OCI-LY3 (cell line): ENCODE measurements around the gene GPR27.

ENCODE experiments used
- H2AFZ ChIP-seq: fragments of 200-600, 300-600 bp; shearing (Covaris generic); 2 replicates; pipeline ENCODE4 v1.6.0; 2014; ENCODE audit warnings: antibody characterized with exemption, low read depth, low read length
- H3K27ac ChIP-seq: fragments of 200-600, 300-600 bp; sonication (generic); 2 replicates; pipeline ENCODE4 v1.5.1; 2014; ENCODE audit warnings: mild to moderate bottlenecking, low read length, moderate library complexity, mixed read lengths
- H3K27me3 ChIP-seq: fragments of 200-600, 300-600 bp; sonication (generic); 2 replicates; pipeline ENCODE4 v1.6.1; 2014; ENCODE audit warnings: low read depth, low read length, mixed read lengths
- H3K36me3 ChIP-seq: fragments of 200-600, 300-600 bp; sonication (generic); replicated peaks from 2 replicates; pipeline ENCODE3; 2014; ENCODE audit warnings: low read depth, low read length, mixed read lengths
- H3K4me1 ChIP-seq: fragments of 300-600, 200-600 bp; sonication (generic); 2 replicates; pipeline ENCODE4 v1.6.1; 2014; ENCODE audit warnings: low read length, mixed read lengths
- H3K4me2 ChIP-seq: fragments of 200-600, 300-600 bp; sonication (generic); 2 replicates; pipeline ENCODE4 v1.6.1; 2014; ENCODE audit warnings: low read length, mixed read lengths
- H3K4me3 ChIP-seq: fragments of 300-600, 200-600 bp; sonication (generic); 2 replicates; pipeline ENCODE4 v1.5.1; 2014; ENCODE audit warnings: antibody characterized with exemption, mild to moderate bottlenecking, low read length, moderate library complexity
- H3K79me2 ChIP-seq: fragments of 300-600, 200-600 bp; shearing (Covaris generic); 2 replicates; pipeline ENCODE4 v1.6.1; 2014; ENCODE audit warnings: mild to moderate bottlenecking, low read length, mixed read lengths
- H3K9ac ChIP-seq: fragments of 300-600, 200-600 bp; shearing (Covaris generic); 2 replicates; pipeline ENCODE4 v1.6.0; 2014; ENCODE audit warnings: mild to moderate bottlenecking, low read length, moderate library complexity
- H3K9me3 ChIP-seq: fragments of 200-600, 300-600 bp; shearing (Covaris generic); 2 replicates; pipeline ENCODE4 v1.6.1; 2014; ENCODE audit warnings: low read length, mixed read lengths; ENCODE audit not compliant: insufficient read depth
- H4K20me1 ChIP-seq: fragments of 200-600, 300-600 bp; sonication (generic); 2 replicates; pipeline ENCODE4 v1.6.1; 2016; ENCODE audit warnings: low read length, mixed read lengths; ENCODE audit not compliant: insufficient read depth
- EZH2phosphoT487 ChIP-seq: fragments of 200-600 bp; shearing (Covaris generic); IDR thresholded peaks from 2 replicates; pipeline ENCODE4 v1.6.1; 2018; ENCODE audit warnings: antibody characterized with exemption, mixed run types, low read depth
- TF ChIP-seq, protein P1 (sequence below): fragments of 200-600, 300-600 bp; sonication (generic); IDR thresholded peaks from 2 replicates; pipeline ENCODE4 v1.5.1; 2014; ENCODE audit warnings: antibody characterized with exemption, low read length, low read depth

Gene GPR27, protein sequence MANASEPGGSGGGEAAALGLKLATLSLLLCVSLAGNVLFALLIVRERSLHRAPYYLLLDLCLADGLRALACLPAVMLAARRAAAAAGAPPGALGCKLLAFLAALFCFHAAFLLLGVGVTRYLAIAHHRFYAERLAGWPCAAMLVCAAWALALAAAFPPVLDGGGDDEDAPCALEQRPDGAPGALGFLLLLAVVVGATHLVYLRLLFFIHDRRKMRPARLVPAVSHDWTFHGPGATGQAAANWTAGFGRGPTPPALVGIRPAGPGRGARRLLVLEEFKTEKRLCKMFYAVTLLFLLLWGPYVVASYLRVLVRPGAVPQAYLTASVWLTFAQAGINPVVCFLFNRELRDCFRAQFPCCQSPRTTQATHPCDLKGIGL

DNA sequence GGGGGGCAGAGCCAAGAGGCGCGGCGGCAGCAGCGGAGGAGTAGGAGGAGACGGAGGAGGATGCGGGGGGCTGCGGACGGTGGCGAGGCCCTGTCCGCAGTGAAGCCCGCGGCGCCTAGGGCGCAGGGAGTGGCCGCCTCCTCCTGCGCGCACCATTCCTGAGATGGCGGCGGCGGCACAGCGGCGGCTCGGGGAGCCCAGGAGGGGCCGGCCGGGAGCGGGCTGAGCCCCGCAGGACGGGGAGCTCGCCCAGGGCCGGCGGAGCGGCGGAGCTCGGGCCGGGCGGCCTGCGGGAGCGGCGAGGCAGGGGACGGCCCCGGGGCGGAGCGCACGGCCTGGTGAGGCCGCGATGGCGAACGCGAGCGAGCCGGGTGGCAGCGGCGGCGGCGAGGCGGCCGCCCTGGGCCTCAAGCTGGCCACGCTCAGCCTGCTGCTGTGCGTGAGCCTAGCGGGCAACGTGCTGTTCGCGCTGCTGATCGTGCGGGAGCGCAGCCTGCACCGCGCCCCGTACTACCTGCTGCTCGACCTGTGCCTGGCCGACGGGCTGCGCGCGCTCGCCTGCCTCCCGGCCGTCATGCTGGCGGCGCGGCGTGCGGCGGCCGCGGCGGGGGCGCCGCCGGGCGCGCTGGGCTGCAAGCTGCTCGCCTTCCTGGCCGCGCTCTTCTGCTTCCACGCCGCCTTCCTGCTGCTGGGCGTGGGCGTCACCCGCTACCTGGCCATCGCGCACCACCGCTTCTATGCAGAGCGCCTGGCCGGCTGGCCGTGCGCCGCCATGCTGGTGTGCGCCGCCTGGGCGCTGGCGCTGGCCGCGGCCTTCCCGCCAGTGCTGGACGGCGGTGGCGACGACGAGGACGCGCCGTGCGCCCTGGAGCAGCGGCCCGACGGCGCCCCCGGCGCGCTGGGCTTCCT is at the start of gene GPR27:
TSS of gene GPR27 (plus strand) at position 155 of the 909 bp plus-strand sequence. CDS start at position 350, 195 bp downstream.
- Histone ChIP-seq H3K36me3 (no peaks in the 10 kb centered on the region), H3K4me3 (no peak within 1 kb of the TSS), H3K27ac (no peak within 1 kb of the TSS), H2AFZ (no peak within 1 kb of the TSS), H3K79me2 (no peaks in the 10 kb centered on the region), H3K9me3 (no peaks in the 10 kb centered on the region), H3K9ac (no peak within 1 kb of the TSS), H3K27me3 (peaks cover 14% of the 10 kb centered on the region; the same call in 1 of the 2 replicates), H3K4me2 (no peak within 1 kb of the TSS), H3K4me1 (no peaks in the 10 kb centered on the region), H4K20me1 (no peaks in the 10 kb centered on the region)
- no peak for TF ChIP-seq EZH2phosphoT487
- TF ChIP-seq, protein P1, sequence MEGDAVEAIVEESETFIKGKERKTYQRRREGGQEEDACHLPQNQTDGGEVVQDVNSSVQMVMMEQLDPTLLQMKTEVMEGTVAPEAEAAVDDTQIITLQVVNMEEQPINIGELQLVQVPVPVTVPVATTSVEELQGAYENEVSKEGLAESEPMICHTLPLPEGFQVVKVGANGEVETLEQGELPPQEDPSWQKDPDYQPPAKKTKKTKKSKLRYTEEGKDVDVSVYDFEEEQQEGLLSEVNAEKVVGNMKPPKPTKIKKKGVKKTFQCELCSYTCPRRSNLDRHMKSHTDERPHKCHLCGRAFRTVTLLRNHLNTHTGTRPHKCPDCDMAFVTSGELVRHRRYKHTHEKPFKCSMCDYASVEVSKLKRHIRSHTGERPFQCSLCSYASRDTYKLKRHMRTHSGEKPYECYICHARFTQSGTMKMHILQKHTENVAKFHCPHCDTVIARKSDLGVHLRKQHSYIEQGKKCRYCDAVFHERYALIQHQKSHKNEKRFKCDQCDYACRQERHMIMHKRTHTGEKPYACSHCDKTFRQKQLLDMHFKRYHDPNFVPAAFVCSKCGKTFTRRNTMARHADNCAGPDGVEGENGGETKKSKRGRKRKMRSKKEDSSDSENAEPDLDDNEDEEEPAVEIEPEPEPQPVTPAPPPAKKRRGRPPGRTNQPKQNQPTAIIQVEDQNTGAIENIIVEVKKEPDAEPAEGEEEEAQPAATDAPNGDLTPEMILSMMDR: no peak

DNA sequence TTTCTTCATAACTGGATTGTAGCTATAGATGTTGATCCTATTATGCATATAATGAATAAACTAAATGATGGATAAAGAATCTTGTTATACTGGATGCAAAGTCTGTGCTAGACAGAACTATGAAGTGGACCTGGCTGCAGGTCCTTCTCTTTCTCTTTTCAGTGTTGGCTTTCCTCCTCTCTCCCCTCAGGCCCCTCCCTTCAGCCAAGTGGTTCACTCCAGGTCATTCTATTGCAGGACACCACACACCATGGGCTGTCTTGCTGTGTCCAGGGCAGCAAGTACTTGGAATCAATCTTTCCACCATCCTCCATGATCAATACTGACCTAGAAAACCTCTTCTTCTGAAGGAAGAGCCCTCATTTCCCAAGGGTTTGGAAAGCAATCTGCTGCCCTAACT is 48.7 kb upstream of the GPR27 start:
- no peaks in the 10 kb centered on the region for H3K36me3 ChIP-seq
- H3K9ac ChIP-seq: no peak overlapping the region
- H3K9me3 ChIP-seq: no peaks in the 10 kb centered on the region
- peaks cover 47% of the 10 kb centered on the region for H3K27me3 ChIP-seq
- no peaks in the 10 kb centered on the region for H3K79me2 ChIP-seq
- H4K20me1 ChIP-seq: no peaks in the 10 kb centered on the region
- no peak for TF ChIP-seq EZH2phosphoT487
- TF ChIP-seq, protein P1: no peak
- H3K4me3 ChIP-seq: no peak overlapping the region
- no peak overlapping the region for H3K27ac ChIP-seq
- peaks cover 9% of the 10 kb centered on the region; the same call in 1 of the 2 replicates for H3K4me1 ChIP-seq
- H3K4me2 ChIP-seq: no peak overlapping the region
- H2AFZ ChIP-seq: no peak overlapping the region

DNA sequence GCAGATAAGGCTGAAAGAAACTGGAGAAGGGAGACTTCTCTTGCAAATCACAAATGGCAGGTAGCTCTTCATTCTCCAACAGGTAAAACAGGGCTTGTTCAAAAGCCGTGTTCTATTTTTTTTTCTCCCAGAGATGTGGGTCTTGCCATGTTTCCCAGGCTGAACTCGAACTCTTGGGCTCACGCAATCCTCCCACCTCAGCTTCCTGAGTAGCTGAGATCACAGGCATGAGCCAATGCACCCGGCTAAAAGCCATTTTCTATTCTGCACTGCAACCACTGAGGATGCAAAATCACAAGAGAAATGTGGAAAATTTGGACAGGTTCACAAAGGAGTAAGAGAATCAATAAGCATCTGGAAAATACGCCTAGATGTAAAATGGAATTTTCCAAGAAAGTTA is 48.0 kb upstream of the GPR27 start:
- Histone ChIP-seq H3K79me2 (no peaks in the 10 kb centered on the region), H3K27me3 (peaks cover 51% of the 10 kb centered on the region), H4K20me1 (no peaks in the 10 kb centered on the region), H3K9ac (no peak overlapping the region), H3K4me1 (peaks cover 13% of the 10 kb centered on the region), H3K36me3 (no peaks in the 10 kb centered on the region), H3K4me3 (no peak overlapping the region), H3K27ac (no peak overlapping the region), H2AFZ (no peak overlapping the region), H3K4me2 (no peak overlapping the region), H3K9me3 (no peaks in the 10 kb centered on the region)
- TF ChIP-seq, protein P1: no peak
- TF ChIP-seq EZH2phosphoT487: no peak

DNA sequence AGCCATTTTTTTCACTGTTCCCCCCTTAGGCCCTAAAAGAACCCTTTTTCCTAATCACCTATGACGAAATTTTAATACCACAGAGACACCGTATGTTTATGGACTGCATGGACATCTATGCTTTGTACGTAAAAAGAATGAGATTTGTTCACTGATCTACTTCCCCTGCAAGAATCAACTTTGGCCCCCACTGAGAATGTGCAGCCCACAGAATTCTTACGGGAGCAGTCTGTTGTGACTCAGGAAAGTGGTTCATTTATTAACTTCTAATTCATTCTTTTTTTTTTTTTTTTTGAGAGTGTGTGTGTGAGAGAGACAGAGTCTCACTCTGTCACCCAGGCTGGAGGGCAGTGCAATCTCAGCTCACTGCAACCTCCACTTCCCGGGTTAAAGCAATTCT is 46.1 kb upstream of the GPR27 start:
- no peak overlapping the region for H2AFZ ChIP-seq
- H3K4me3 ChIP-seq: no peak overlapping the region
- peaks cover 53% of the 10 kb centered on the region for H3K27me3 ChIP-seq
- no peaks in the 10 kb centered on the region for H3K9me3 ChIP-seq
- no peak overlapping the region for H3K27ac ChIP-seq
- no peaks in the 10 kb centered on the region for H3K79me2 ChIP-seq
- H3K36me3 ChIP-seq: no peaks in the 10 kb centered on the region
- H3K4me2 ChIP-seq: no peak overlapping the region
- H3K4me1 ChIP-seq: peaks cover 10% of the 10 kb centered on the region
- TF ChIP-seq, protein P1: no peak
- no peak for TF ChIP-seq EZH2phosphoT487
- no peak overlapping the region for H3K9ac ChIP-seq
- no peaks in the 10 kb centered on the region for H4K20me1 ChIP-seq
